GM21786 (cell line): ENCODE measurements around the gene DYNLRB1.
A peak's percentile ranks its signal among the peaks of the same experiment; 100 is the strongest.

Experiments
- ATAC-seq: cut with Tn5 transposase; IDR thresholded peaks from one replicate; pipeline ENCODE4 v1.9.1; 2021; ENCODE audit not compliant: unreplicated experiment

The DYNLRB1 gene

DNA sequence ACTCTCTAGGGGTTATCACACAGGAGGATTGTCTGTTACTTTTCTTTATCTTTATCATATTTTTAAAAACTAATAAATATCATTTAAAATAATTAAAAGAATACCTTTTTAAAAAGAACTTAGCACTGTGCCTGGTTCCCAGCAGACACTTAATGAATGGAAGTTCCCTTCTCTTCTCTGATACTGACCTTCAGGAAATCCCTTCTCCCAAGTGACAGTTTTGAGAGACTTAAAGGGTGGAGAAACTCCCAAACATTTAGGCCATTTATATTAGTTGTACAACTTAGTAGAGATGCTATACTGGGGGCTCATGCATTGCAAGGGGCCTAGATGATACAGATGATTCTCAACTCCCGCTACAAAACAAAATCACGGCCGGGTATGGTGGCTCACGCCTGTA is 60.8 kb downstream of the DYNLRB1 start:
- no peak for ATAC-seq

- ATAC-seq = no peak
Observed at GRCh38 chr20:34578025-34578424, 61.8 kb downstream of the DYNLRB1 start.

DNA sequence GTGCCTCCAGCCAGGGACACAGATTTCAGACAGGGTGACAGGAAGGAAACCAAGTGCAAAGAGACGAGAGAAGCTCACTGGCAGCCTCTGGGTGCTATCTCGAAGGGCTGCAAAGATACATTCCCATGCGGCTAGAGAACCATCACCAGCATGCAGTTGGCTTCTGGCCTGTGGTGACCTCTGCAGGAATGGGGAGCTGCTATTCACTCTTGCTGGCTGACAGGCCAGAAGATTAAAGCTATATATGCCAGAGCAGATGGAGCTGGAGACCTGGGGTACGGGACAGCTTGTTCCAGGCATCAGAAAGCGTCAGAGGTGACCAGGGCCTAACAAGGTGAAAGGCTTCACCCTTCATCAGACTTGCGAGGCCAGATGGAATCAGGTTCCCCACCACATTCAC is 62.3 kb downstream of the DYNLRB1 start:
- ATAC-seq = no peak

DNA sequence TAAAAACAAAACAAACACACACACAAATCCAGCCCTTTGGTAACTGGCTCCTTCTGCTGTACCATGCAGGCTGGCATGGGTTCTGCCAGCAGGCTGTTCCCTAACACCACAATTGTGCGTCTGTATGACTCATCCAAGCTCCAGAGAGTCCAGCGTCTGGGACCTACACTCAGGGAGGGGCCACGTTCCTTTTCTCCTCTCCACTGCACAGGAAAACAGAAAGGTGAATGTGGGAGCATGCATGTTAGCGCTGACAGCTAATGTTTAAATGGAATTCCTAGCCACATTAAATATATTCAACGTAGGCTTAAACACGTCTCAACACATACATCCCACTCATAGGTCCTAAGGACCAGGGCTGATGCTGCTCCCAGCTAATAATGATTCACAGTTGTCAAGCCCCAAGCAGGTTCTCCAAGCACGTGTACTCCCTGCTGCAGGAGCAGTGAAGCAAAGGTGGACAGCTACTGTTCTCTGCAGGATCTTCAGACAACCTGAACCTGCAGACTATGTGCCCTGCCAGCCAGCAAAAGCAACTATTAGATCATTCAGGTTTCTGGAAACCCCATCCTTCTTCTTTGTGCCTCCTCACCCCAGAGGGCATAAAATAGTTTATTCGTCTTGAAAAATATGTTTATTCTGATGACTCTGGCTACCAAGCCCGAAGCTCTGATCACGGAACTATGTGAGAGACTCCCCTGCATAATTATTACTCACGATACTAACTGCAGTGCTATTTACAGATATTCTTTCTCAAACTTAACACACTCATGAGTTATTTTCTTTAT is 63.2 kb downstream of the DYNLRB1 start:
- no peak for ATAC-seq

DNA sequence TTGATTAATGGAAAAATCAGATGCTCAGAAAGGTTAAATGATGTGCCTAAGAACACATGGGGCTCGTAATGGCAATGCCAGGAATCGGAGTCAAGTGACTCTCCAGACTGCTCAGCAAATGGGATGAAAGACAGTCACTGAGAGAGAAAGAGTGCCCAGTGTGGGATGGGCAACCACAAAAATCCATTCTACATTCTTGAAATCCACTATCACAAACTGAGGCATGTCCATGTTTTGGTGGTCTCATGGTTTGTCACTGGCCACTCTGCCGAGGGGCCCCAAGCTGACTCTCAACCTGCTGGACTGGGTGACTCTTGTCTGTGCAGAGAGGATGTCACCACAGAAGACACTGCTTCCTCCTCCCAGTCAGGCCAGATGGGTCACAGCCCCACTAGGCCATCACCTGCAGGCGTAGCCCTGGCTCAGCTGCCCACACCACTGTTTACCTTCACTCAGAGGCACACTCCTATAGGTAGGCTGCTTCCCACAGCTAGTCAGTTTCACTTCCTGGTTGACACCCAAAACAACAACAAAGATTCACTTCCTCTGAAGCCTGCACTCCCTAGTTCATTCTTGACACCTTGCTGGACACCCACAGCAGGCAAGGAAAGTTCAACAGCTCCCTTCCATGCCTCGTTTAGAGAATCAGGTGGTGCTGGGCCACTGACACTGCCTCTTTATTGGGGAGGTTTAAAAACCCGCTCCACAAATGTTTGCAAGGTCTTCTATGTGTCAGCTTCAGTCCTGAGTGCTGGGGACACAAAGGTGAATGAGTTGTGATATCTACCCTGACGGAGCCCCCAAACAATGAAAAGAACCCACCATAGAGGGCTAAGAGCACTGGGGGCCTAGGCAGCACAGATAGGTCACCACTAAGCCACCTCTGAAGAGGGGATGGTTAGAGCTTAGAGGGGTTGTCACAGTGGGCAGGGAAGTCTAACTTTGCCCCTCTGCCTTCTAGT is 64.0 kb downstream of the DYNLRB1 start:
- peak; percentile 59 for ATAC-seq

- ATAC-seq = peak; percentile 46
Observed at GRCh38 chr20:34581341-34582184, 65.3 kb downstream of the DYNLRB1 start.

DNA sequence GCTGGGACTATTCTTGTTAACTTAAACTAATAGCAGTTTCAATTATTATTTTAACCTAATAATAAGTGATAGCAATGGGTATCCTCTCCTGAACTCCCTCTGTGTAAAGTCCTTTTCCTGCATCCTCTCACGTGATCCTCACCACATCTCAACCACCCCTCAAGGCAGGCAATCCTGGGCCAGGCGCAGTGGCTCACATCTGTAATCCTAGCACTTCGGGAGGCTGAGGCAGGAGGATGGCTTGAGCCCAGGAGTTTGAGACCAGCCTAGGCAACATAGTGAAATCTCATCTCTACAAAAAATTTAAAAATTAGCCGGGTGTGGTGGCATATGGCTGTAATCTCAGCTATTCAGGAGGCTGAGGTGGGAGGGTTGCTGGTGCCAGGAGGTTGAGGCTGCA is 66.0 kb downstream of the DYNLRB1 start:
- ATAC-seq = no peak

DNA sequence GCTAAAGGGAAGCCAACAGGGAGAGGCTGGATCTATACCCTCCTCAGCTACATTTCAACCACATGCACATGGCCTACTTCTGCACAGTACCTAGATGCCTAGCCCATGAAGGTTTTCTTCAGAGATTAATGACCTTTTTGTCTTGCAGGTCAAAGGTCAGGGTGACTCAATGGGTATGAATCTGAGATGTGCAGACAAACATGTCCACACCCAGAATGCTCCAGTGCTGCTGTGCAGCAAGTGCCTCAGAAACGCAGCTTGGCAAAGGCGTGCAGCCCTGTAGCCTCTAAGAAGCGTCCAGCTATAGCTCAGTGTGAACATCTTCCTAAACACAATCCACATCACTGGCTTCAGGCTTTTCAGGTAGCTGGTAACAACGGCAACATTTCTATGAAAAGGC is 66.7 kb downstream of the DYNLRB1 start:
- ATAC-seq = no peak

- no peak for ATAC-seq
Observed at GRCh38 chr20:34583544-34583943, 67.3 kb downstream of the DYNLRB1 start.

- no peak for ATAC-seq
Observed at GRCh38 chr20:34585019-34585418, 68.8 kb downstream of the DYNLRB1 start.

DNA sequence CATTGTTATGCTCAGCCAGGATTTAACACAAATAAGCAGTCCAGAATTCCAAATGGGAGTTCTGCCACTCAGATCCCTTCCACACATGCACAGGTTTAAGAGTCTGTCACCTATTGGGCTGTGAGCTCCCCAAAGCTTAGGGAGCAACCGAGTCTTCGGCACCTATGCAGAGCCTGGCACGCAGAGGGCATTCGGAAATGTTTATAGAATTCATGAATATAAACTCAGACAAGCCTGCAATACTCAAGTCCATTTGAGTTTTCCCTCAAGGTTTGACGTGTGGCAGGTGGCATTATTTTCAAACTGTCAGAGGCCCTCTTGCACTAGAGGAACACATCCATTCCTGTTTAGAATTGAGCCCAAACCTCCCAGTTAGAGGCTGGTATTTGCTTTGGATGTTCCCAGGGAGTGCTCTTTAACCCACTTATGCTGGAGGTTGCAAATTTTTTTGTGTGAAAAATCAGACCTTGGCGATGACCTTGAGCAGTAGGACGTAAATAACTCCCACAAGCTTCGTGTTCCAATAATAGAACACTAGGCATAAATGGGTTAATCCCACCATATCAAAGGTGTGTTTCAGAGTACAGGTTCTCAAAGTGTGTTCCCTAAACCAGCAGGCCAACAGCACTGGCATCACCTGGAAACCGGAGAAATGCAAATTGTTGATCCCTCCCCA is 70.4 kb downstream of the DYNLRB1 start:
- ATAC-seq = no peak
